BJ (cell line): ENCODE results near the gene UBAC2. TPM values are rescaled to one million over a fixed set of nuclear protein-coding genes. Genes with fewer than 3 reads are reported as not detected.

Source experiments
- CTCF ChIA-PET: fragments of 350-600 bp; formaldehyde crosslinking; extraction: SDS; loops from one replicate; lab custom pipeline; 2021; ENCODE audit warnings: antibody characterized with exemption, inconsistent platforms; lab: Yijun Ruan, JAX
- POLR2A ChIA-PET: fragments of 300-600 bp; sonication (Branson Sonifier 250); formaldehyde crosslinking; extraction: SDS; loops from one replicate; lab custom pipeline; 2021; ENCODE audit warnings: antibody characterized with exemption; lab: Charles Lee
- DNase-seq: peaks from one replicate; pipeline ENCODE4 v3.0.0-alpha.2; 2011; ENCODE audit warnings: low read depth
- H3K27me3 ChIP-seq: 2 replicates; pipeline ENCODE4 v1.6.0; 2011; ENCODE audit warnings: low read length; ENCODE audit not compliant: control insufficient read depth, insufficient read depth
- H3K36me3 ChIP-seq: 2 replicates; pipeline ENCODE4 v1.5.1; 2011; ENCODE audit warnings: low read length; ENCODE audit not compliant: control insufficient read depth, insufficient read depth
- H3K4me3 ChIP-seq: 2 replicates; pipeline ENCODE4 v1.5.1; 2011; ENCODE audit warnings: low read depth, mild to moderate bottlenecking, control low read depth, low read length
- CTCF ChIP-seq: IDR thresholded peaks from 2 replicates; pipeline ENCODE4 v1.5.1; 2011; ENCODE audit warnings: low read depth, mild to moderate bottlenecking, control low read depth, inconsistent platforms, low read length, moderate library complexity; ENCODE audit not compliant: insufficient read depth
- polyA plus RNA-seq: library from polyadenylated mRNA; depleted of rRNA; stranded (reverse); fragments of >200 nt; gene quantifications from 2 replicates; pipeline ENCODE4 v1.2.3, GENCODE V29; 2011

Gene UBAC2
- polyA plus RNA-seq, 1 experiment = 84.7 TPM

GRCh38 chr13:99367663-99368448 lies 167.2 kb downstream of the UBAC2 start:
- Histone ChIP-seq H3K27me3 (no peaks in the 10 kb centered on the region), H3K36me3 (peaks cover 3% of the 10 kb centered on the region; the same call in 1 of the 2 replicates), H3K4me3 (no peak overlapping the region)
- ChIA-PET CTCF (interaction anchor here (1.2 to 1.3 kb wide), 2 partner anchors 17 to 99 kb away, joined by 3 to 4 read pairs; no protein-coding TSS in a partner anchor), POLR2A (no interaction called here)
- DNase-seq = no peak
- TF ChIP-seq CTCF = no peak

GRCh38 chr13:99370481-99371275 lies 170.0 kb downstream of the UBAC2 start:
- CTCF ChIA-PET = interaction anchor here (0.7 to 1.5 kb wide), 2 partner anchors 17 to 99 kb away, joined by 3 to 4 read pairs; no protein-coding TSS in a partner anchor

GRCh38 chr13:99371956-99372355 lies 171.3 kb downstream of the UBAC2 start:
- no peak for DNase-seq
- ChIA-PET CTCF (interaction anchor here (0.5 to 1.5 kb wide), 2 partner anchors 16 to 135 kb away, joined by 4 read pairs; no protein-coding TSS in a partner anchor), POLR2A (no interaction called here)
- Histone ChIP-seq H3K4me3 (no peak overlapping the region), H3K36me3 (peaks cover 3% of the 10 kb centered on the region; the same call in 1 of the 2 replicates), H3K27me3 (no peaks in the 10 kb centered on the region)
- TF ChIP-seq CTCF = no peak

More at GRCh38 chr13:99370481-99371275, 170.0 kb downstream of the UBAC2 start:
- no peak for TF ChIP-seq CTCF
- no peak for DNase-seq
- H3K27me3 ChIP-seq = no peaks in the 10 kb centered on the region
- peaks cover 3% of the 10 kb centered on the region; the same call in 1 of the 2 replicates for H3K36me3 ChIP-seq
- H3K4me3 ChIP-seq = no peak overlapping the region
- POLR2A ChIA-PET = no interaction called here

- TF ChIP-seq CTCF = no peak
- DNase-seq = no peak
- Histone ChIP-seq H3K36me3 (peaks cover 7% of the 10 kb centered on the region), H3K27me3 (no peaks in the 10 kb centered on the region), H3K4me3 (no peak overlapping the region)
- POLR2A ChIA-PET = no interaction called here
- CTCF ChIA-PET = no interaction called here
Measured at GRCh38 chr13:99373436-99373835, 172.8 kb downstream of the UBAC2 start.
